ENCODE data around the gene DBH. TPM values are rescaled to one million over a fixed set of nuclear protein-coding genes. Genes with fewer than 3 reads are reported as not detected.
"Not testable (repeated sequence)": the region's sequence is repeated elsewhere in the genome, so short reads cannot be mapped to it uniquely, and the experiment has no call there.

The DBH gene
- total RNA-seq, 1 donor from 2014 or later: 0.13 TPM

DNA sequence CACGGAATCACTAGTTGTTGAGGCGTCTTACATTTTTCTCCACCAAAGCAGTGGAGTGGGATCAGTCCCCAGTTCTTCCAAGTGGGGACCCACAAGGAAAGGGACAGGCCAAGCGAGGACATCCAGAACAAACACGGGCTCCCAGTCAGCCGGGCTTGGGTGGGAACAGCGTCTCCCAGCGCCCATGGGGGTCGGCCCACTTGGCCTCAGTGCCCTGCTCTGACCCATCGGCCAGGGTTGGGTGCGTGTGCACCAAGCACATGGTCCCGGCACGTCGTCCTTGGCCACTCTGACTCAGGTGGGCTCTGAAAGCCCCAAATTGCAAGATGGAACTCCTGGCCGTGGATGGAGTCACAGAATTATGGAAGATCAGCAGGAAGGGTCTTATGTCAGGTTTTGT, 37.9 kb downstream of the DBH start:
- intact Hi-C loops (cut with DNase I): no loop called here
- DNase-seq (ENCODE audit: low spot score) (no peak), ATAC-seq (no peak)

DNA sequence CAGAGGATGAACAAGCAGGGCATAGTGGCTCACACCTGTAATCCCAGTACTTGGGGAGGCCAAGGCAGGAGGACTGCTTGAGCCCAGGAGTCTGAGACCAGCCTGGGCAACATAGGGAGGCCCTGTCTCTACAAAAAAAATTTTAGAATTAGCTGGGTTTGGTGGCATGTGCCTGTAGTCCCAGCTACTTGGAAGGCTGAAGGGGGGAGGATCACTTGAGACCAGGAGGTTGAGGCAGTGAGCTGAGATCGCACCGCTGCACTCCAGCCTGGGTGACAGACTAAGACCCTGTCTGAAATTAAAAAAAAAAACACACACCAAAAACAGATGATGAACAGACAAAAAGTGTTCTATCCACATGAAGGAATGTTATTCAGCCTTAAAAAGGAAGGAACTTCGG, 39.6 kb downstream of the DBH start:
- ATAC-seq; intact Hi-C loops (cut with DNase I); DNase-seq (ENCODE audit: low spot score): not testable (repeated sequence)

- no peak for ATAC-seq
- DNase-seq (ENCODE audit: low spot score): no peak
- intact Hi-C loops (cut with DNase I): no loop called here
Observed at GRCh38 chr9:133676450-133676849, 40.3 kb downstream of the DBH start.

GRCh38 chr9:133677126-133678010, 41.2 kb downstream of the DBH start:
- DNase-seq (ENCODE audit: low spot score) (no peak), ATAC-seq (no peak)
- intact Hi-C loops (cut with DNase I): no loop called here

DNA sequence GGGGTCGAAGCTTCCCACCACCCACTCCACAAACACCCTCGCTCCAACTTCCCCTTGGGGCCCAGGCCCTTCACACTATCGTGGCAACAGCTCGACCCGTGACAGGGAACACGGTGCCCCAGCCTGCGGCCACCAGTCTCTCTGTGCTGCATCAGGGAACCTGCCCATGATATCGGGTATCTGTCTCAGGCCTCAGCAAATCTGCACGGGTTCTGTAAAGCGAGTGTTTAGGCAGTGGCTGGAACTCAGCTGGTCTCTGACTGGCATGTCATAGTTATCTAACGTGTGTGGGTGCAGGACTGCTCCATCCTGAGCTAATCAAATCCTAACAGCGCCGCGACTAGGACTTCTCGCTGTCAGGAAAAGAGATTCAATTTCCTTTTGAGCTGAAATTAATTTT, 42.9 kb downstream of the DBH start:
- no peak for ATAC-seq
- intact Hi-C loops (cut with DNase I): no loop called here
- no peak for DNase-seq (ENCODE audit: low spot score)

GRCh38 chr9:133679466-133680061, 43.4 kb downstream of the DBH start:
- ATAC-seq (peak; percentile 7), DNase-seq (ENCODE audit: low spot score) (no peak)
- intact Hi-C loops (cut with DNase I): no loop called here

DNA sequence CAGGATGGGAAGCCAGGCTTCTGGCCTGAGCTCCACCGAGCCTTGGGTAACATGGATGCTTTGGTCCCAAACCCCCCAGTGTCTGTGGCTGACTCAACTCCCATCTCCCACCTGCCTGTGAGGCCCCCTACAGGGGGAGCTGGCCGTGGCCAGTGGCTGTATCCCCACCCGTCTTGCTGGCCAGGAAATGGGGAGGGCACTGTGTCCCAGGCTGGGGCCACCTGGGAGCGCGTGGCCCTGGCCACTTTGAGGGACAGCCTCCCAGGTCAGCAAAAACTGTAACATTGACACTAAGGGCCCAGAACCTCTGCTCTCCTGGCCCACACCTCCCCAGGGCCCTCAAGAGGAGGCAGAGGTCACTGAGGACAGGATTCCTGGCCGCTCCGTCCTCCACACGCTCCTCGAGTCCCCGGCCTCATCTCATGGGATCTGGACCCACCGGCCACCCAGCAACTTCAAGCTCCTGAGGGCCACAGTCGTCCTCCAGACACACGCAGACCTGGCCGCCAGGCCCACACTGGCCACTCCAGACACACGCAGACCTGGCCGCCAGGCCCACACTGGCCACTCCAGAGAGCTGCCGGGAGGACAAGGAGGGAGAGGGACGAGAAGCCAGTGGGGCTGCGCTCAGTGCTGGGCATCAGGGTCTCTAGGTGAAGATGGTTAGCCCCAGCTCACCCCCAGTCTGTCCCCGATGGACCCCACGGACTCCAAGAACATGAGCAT, 44.2 kb downstream of the DBH start:
- no peak for DNase-seq (ENCODE audit: low spot score)
- intact Hi-C loops (cut with DNase I): no loop called here
- ATAC-seq: no peak

DNA sequence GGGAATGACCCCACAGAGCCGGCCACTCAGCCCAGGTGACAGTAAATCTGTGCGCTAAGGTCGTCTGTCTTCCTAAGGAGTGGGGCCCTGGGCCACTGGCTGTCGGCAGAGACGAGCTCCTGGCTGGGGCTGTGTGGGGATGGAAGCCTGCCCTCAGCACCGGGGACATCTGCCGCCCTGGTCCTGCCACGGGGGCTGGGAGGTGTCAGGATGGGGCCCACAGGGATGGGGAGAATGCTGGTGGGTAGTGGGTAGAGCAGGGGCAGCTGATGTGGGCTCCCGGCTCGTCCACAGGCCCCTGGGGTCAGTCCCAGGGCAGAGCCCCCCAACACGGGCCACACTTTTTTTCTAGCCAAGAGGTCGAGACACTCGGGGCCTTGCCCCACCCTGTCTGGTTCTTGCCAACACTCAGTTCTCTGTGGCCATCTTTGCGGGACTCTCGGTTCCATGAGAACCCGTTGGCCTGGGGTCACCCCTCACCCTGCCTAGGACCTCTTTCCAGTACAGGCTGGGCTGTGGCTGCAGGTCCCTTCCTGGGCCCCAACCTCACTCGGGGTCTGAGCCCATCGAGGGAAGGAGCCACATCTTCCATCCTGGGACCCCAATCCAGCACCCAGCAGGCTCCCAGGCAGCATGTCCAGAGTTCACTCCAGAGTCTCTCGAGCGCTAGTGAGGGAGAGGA, 45.0 kb downstream of the DBH start:
- DNase-seq (ENCODE audit: low spot score) (no peak), ATAC-seq (no peak)
- intact Hi-C loops (cut with DNase I): no loop called here

- intact Hi-C loops (cut with DNase I): no loop called here
- no peak for DNase-seq (ENCODE audit: low spot score)
- ATAC-seq: no peak
Observed at GRCh38 chr9:133681658-133682306, 45.6 kb downstream of the DBH start.

GRCh38 chr9:133682818-133683585, 46.8 kb downstream of the DBH start:
- intact Hi-C loops (cut with DNase I): no loop called here
- ATAC-seq (peak; percentile 81), DNase-seq (ENCODE audit: low spot score) (no peak)

DNA sequence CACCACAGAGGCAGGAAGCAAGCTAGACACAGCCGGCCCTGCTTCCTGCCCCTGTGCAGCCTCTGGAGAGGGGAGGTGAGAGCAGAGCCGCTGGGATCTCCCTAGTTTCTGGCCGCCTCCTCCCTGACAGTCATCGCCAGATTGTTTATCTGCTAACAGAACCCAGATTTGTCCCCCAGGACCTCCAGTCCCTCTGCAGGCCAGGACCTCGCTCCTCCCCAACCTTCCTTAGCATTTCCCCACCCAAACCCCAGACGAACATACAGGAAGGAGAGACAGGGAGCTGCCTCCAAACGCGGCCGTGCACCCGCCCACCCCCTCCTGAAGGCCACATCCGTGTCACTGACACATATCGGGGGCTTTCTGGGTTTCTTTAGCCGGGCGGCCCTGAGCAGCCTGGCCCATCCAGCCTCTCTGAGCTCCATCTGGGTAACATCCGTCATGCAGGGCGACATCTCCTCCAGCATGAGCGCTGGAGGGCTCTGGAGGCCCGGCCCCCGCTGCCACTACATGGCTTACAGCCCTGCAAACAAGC, 47.5 kb downstream of the DBH start:
- DNase-seq (ENCODE audit: low spot score): no peak
- peak; percentile 68 for ATAC-seq
- intact Hi-C loops (cut with DNase I): no loop called here

DNA sequence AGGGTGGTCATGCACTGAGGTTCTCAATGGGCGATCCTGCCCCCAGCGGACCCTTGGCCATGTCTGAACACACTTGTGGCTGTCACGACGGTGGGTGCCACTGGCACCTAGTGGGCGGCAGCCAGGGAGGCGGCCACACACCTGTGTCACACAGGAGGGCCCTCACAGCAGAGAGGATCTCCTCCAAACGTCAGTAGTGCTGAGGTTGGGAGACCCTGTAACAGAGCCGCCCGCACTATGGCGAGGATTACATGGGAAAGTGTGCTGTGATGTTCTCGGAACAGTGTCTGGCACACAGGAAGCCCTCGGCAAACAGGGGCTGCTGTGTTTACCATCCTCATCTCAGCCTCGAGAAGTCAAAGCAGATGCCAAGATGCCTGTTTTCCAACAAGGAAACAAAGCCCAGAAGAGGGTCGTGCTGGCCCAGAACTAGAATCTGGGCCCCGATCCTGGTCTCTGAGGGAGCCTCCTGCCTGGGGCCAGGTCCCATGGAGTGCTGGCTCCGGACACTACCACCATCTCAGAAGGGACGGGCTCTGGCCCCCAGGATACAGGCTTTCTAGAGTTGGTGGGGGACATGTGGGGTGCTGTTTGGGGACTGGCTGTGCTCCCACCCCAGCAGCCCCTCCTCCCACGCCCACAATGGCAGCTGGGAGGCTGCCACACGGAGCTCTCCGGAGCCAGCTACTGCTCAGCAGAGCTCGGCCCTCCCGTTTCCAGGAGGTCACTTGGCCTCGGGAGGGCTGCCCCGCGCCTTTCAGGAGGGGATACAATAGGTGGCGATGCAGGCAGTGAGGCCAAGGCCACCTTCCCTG, 48.2 kb downstream of the DBH start:
- DNase-seq (ENCODE audit: low spot score) (no peak), ATAC-seq (peak; percentile 13)
- intact Hi-C loops (cut with DNase I): no loop called here

GRCh38 chr9:133684936-133685361, 48.8 kb downstream of the DBH start:
- no peak for ATAC-seq
- intact Hi-C loops (cut with DNase I): no loop called here
- DNase-seq (ENCODE audit: low spot score): no peak

- intact Hi-C loops (cut with DNase I): no loop called here
- DNase-seq (ENCODE audit: low spot score) (no peak), ATAC-seq (no peak)
Observed at GRCh38 chr9:133685653-133686609, 49.8 kb downstream of the DBH start.

GRCh38 chr9:133686642-133687575, 50.7 kb downstream of the DBH start:
- ATAC-seq (no peak), DNase-seq (ENCODE audit: low spot score) (no peak)
- intact Hi-C loops (cut with DNase I): no loop called here

All from sciatic nerve (tissue), 2 donors.